Colonic mucosa (tissue), 2 donors: ENCODE data around the gene CFC1B. TPM values are rescaled to one million over a fixed set of nuclear protein-coding genes. Genes with fewer than 3 reads are reported as not detected.

ENCODE experiments used
- total RNA-seq, 2 donors: library from RNA; stranded (reverse); fragmentation: NEBNext Ultra II Directional in 1 of 2; extraction: Animal tissue kit (Norgen Biotek cat#: 25700) in 1 of 2; gene quantifications; one replicate each; pipeline ENCODE4 v1.2.1, GENCODE V29; 2021
- donor health status: DM: no; HTN: no; CAD: no.
- donor health status: DM: no; HTN: no; CAD: no.

CFC1B gene
- total RNA-seq, 2 donors from 2014 or later, result 1.2 TPM; not detected in 1

Other genes with a start within 250 kb of the CFC1B start
- gene IMP4, start 178.3 kb upstream of the CFC1B start, total RNA-seq, result 100 to 1,000 TPM in 1 of 2 donors, 10 to 100 TPM in 1; 50.6 to 117 TPM
- gene PTPN18, start 165.2 kb upstream of the CFC1B start, total RNA-seq, result 100 to 1,000 TPM in 1 of 2 donors, 10 to 100 TPM in 1; 85.0 to 160 TPM
- under 1 TPM; 0.10 to 0.11 TPM for gene POTEI, start 11.9 kb upstream of the CFC1B start, total RNA-seq
- gene CFC1, start 78.4 kb downstream of the CFC1B start, total RNA-seq, result under 1 TPM in 1 of 2 donors, not detected in 1; 0.44 TPM
- gene POTEJ, start 90.2 kb downstream of the CFC1B start, total RNA-seq, result under 1 TPM in 1 of 2 donors, not detected in 1; 0.17 TPM
- not detected for gene GPR148, start 207.8 kb downstream of the CFC1B start, total RNA-seq
- gene AMER3, start 234.3 kb downstream of the CFC1B start, total RNA-seq, result under 1 TPM; 0.27 to 0.56 TPM